ENCODE data around the gene CLCN6.

CLCN6 gene

GRCh38 chr1:11880911-11881748 lies 75.1 kb downstream of the CLCN6 start:
- DNase-seq: no peak

GRCh38 chr1:11881749-11882441 lies 75.9 kb downstream of the CLCN6 start:
- DNase-seq: no peak

GRCh38 chr1:11882814-11883538 lies 77.0 kb downstream of the CLCN6 start:
- DNase-seq: no peak

GRCh38 chr1:11885916-11886315 lies 79.9 kb downstream of the CLCN6 start:
- DNase-seq: no peak

- no peak for DNase-seq
These were observed 81.1 kb downstream of the CLCN6 start for GRCh38 chr1:11886986-11887665.

GRCh38 chr1:11887666-11888007 lies 81.6 kb downstream of the CLCN6 start:
- no peak for DNase-seq

- no peak for DNase-seq
These were observed 82.3 kb downstream of the CLCN6 start for GRCh38 chr1:11888206-11888876.

- no peak for DNase-seq
These were observed 82.9 kb downstream of the CLCN6 start for GRCh38 chr1:11888877-11889208.

- no peak for DNase-seq
These were observed 85.6 kb downstream of the CLCN6 start for GRCh38 chr1:11891433-11892186.

Data from stimulated activated CD4-positive, alpha-beta T cell treated with anti-CD3 and anti-CD28 coated beads, Interleukin-2, amount 100 ng/mL, for 48 hours (primary cell).